Smooth muscle cell of the brain vasculature (primary cell): ENCODE measurements around the gene RAB3B.
"Not testable (repeated sequence)": the region's sequence is repeated elsewhere in the genome, so short reads cannot be mapped to it uniquely, and the experiment has no call there.

Experiments used
- DNase-seq: peaks from one replicate; pipeline ENCODE4 v3.0.0-alpha.2; 2012; ENCODE audit warnings: low read depth, low spot score

The RAB3B gene

GRCh38 chr1:51873270-51873669 is 117.2 kb downstream of the RAB3B start:
- not testable (repeated sequence) for DNase-seq

DNA sequence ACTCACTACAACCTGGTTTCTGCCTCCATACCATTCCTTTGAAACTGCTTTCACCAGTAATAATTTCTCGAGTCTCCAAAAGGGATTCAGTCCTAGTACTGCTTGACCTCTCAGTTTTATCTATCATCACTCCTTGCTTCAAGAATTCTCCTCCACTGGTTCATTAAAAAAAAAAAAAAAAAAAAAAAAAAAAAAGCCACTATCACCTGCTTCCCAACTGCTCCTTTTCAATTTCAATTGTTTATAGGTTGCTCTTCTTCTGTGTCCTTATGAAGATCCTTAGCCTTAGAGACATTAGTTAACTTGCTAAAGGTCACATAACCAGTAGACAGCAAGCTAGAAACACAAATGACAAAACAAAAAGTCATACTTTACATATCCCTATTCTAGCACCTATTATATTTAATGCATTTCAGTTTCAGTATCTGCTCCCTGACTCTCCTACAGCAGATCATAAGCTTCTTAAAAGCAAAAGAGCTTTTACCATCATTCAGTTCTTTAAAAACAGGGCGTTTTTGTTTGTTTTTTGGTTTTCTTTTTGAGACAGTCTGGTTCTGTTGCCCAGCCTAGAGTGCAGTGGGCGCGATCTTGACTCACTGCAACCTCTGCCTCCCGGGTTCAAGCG is 119.0 kb downstream of the RAB3B start:
- DNase-seq: no peak

GRCh38 chr1:51870603-51871350 is 119.7 kb downstream of the RAB3B start:
- no peak for DNase-seq

- no peak for DNase-seq
These were observed 122.8 kb downstream of the RAB3B start for GRCh38 chr1:51867479-51868232.

GRCh38 chr1:51863384-51863783 is 127.1 kb downstream of the RAB3B start:
- no peak for DNase-seq

- no peak for DNase-seq
These were observed 128.8 kb downstream of the RAB3B start for GRCh38 chr1:51861669-51862068.

DNA sequence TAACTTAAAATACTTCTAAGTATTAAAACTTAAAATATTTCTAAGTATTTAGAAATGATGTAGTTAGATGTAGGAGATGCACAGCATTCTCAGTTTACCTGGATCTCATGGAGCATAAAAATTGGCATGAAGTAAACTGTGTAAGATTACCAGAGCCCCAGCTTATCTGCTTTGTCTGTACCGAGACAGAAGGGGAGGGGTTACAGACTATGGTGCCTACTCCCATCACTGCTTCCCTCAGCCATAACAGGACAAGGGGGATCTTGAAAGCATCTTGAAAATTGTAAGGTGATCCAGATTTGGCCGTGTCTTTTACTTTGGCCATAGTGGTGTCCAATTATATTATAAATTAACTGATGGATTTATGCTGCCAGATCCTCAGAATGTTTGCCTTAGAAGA is 130.8 kb downstream of the RAB3B start:
- DNase-seq: no peak

DNA sequence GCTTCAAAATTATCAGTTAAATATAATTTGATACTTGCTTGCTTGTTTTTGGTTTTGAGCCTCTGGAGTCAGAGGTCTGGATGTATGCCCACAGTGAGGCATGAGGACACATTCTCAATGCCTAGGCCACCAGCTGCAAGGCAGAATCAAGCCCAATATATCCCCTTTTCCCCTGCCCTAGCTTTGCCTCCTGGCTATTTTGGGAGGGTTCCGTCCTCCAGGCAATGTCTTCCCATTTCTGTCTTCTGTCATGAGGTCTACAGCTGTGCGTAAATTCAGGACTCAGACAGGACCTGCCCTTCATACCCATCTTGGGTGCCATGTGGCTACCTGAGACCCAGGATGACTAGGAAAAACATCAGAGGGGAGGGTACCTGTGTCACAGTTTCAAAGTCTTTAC is 131.2 kb downstream of the RAB3B start:
- no peak for DNase-seq

- DNase-seq: no peak
These were observed 131.6 kb downstream of the RAB3B start for GRCh38 chr1:51858892-51859291.
